Measurements from ENCODE around the gene CRYBG3. TPM values are rescaled to one million over a fixed set of nuclear protein-coding genes. Genes with fewer than 3 reads are reported as not detected.

The CRYBG3 gene
- 10 to 100 TPM; 43.1 to 62.6 (median 46.1) TPM for total RNA-seq

- no peak for TF ChIP-seq CTCF (IDR thresholded peaks at IDR 0.05)
- peak; percentile 97 for ATAC-seq (ENCODE audit: low FRiP score)
- DNase-seq (ENCODE audit: low spot score): peak; percentile 52
Observed at GRCh38 chr3:97821774-97822358, at the start of gene CRYBG3. Gene CRYBG3, plus strand, starts transcription at chr3:97822011. Its CDS starts 196 bp downstream, at chr3:97822207.

GRCh38 chr3:97772926-97773325 lies 48.9 kb upstream of the CRYBG3 start:
- DNase-seq (ENCODE audit: low spot score): no peak
- TF ChIP-seq CTCF (IDR thresholded peaks at IDR 0.05): no peak
- ATAC-seq (ENCODE audit: low FRiP score): no peak

GRCh38 chr3:97778152-97778551 lies 43.7 kb upstream of the CRYBG3 start:
- no peak for TF ChIP-seq CTCF (IDR thresholded peaks at IDR 0.05)
- ATAC-seq (ENCODE audit: low FRiP score) (no peak), DNase-seq (ENCODE audit: low spot score) (no peak)

GRCh38 chr3:97793420-97794019 lies 28.3 kb upstream of the CRYBG3 start:
- ATAC-seq (ENCODE audit: low FRiP score): no peak
- TF ChIP-seq CTCF (IDR thresholded peaks at IDR 0.05): peak in 2 of 3 donors; percentile 8 to 23
- DNase-seq (ENCODE audit: low spot score): no peak

GRCh38 chr3:97795951-97796350 lies 25.9 kb upstream of the CRYBG3 start:
- no peak for TF ChIP-seq CTCF (IDR thresholded peaks at IDR 0.05)
- DNase-seq (ENCODE audit: low spot score) (no peak), ATAC-seq (ENCODE audit: low FRiP score) (no peak)

- DNase-seq (ENCODE audit: low spot score) (no peak), ATAC-seq (ENCODE audit: low FRiP score) (no peak)
- TF ChIP-seq CTCF (IDR thresholded peaks at IDR 0.05): no peak
Observed at GRCh38 chr3:97804471-97804870, 17.3 kb upstream of the CRYBG3 start.

GRCh38 chr3:97810779-97811390 lies 10.9 kb upstream of the CRYBG3 start:
- DNase-seq (ENCODE audit: low spot score): no peak
- no peak for ATAC-seq (ENCODE audit: low FRiP score)
- TF ChIP-seq CTCF (IDR thresholded peaks at IDR 0.05): no peak

Measured in omental fat pad (tissue), 4 donors.